ENCODE results near the gene NCS1. TPM values are rescaled to one million over a fixed set of nuclear protein-coding genes. Genes with fewer than 3 reads are reported as not detected.

The NCS1 gene
- total RNA-seq, 4 donors from 2014 or later = 11.6 to 32.5 (median 24.3) TPM

- no peak for DNase-seq (ENCODE audit: low spot score in 2 of 2)
- no peaks in the 10 kb centered on the region for H3K9me3 ChIP-seq
- H3K27ac ChIP-seq = no peak overlapping the region
- no peak for TF ChIP-seq POLR2AphosphoS5 (IDR thresholded peaks at IDR 0.05)
- TF ChIP-seq CTCF (IDR thresholded peaks at IDR 0.05) = no peak
- no peak for TF ChIP-seq EP300 (IDR thresholded peaks at IDR 0.05)
- no peak for TF ChIP-seq POLR2A (IDR thresholded peaks at IDR 0.05)
- H3K36me3 ChIP-seq = peaks cover 9% of the 10 kb centered on the region
- H3K27me3 ChIP-seq = no peaks in the 10 kb centered on the region
- 83% methylated on average over 2 of the region's 2 CpGs for WGBS
- peaks cover 23% of the 10 kb centered on the region for H3K4me1 ChIP-seq
- H3K4me3 ChIP-seq = no peak overlapping the region
Observed at GRCh38 chr9:130179331-130179907, 7.2 kb downstream of the NCS1 start.

GRCh38 chr9:130180516-130180915 is 8.3 kb downstream of the NCS1 start:
- no peak for TF ChIP-seq EP300 (IDR thresholded peaks at IDR 0.05)
- no peak for TF ChIP-seq POLR2AphosphoS5 (IDR thresholded peaks at IDR 0.05)
- no peak for TF ChIP-seq POLR2A (IDR thresholded peaks at IDR 0.05)
- no peak for TF ChIP-seq CTCF (IDR thresholded peaks at IDR 0.05)
- Histone ChIP-seq H3K4me1 (peaks cover 23% of the 10 kb centered on the region), H3K27me3 (no peaks in the 10 kb centered on the region), H3K9me3 (no peaks in the 10 kb centered on the region), H3K4me3 (no peak overlapping the region), H3K36me3 (peaks cover 9% of the 10 kb centered on the region), H3K27ac (no peak overlapping the region)
- 92% methylated on average over 11 of the region's 12 CpGs for WGBS
- no peak for DNase-seq (ENCODE audit: low spot score in 2 of 2)

GRCh38 chr9:130181678-130182380 is 9.6 kb downstream of the NCS1 start:
- DNase-seq (ENCODE audit: low spot score in 2 of 2) = no peak
- H3K27me3 ChIP-seq = no peaks in the 10 kb centered on the region
- no peaks in the 10 kb centered on the region for H3K9me3 ChIP-seq
- WGBS = 55% methylated on average over 23 of the region's 33 CpGs
- peaks cover 33% of the 10 kb centered on the region for H3K4me1 ChIP-seq
- H3K4me3 ChIP-seq = no peak overlapping the region
- peaks cover 3% of the 10 kb centered on the region for H3K36me3 ChIP-seq
- no peak overlapping the region for H3K27ac ChIP-seq
- no peak for TF ChIP-seq POLR2A (IDR thresholded peaks at IDR 0.05)
- no peak for TF ChIP-seq CTCF (IDR thresholded peaks at IDR 0.05)
- TF ChIP-seq POLR2AphosphoS5 (IDR thresholded peaks at IDR 0.05) = no peak
- TF ChIP-seq EP300 (IDR thresholded peaks at IDR 0.05) = no peak

- Histone ChIP-seq H3K27ac (no peak overlapping the region), H3K9me3 (no peaks in the 10 kb centered on the region), H3K27me3 (no peaks in the 10 kb centered on the region), H3K4me3 (no peak overlapping the region), H3K4me1 (peaks cover 38% of the 10 kb centered on the region), H3K36me3 (no peaks in the 10 kb centered on the region)
- TF ChIP-seq POLR2A (IDR thresholded peaks at IDR 0.05) (no peak), EP300 (IDR thresholded peaks at IDR 0.05) (no peak), CTCF (IDR thresholded peaks at IDR 0.05) (no peak), POLR2AphosphoS5 (IDR thresholded peaks at IDR 0.05) (no peak)
- 88% methylated on average over 3 of the region's 17 CpGs for WGBS
- DNase-seq (ENCODE audit: low spot score in 2 of 2) = no peak
Observed at GRCh38 chr9:130182381-130182909, 10.2 kb downstream of the NCS1 start.

- no peaks in the 10 kb centered on the region for H3K27me3 ChIP-seq
- WGBS = 39% methylated on average over 7 of the region's 7 CpGs
- no peak overlapping the region for H3K27ac ChIP-seq
- TF ChIP-seq POLR2AphosphoS5 (IDR thresholded peaks at IDR 0.05) (no peak), POLR2A (IDR thresholded peaks at IDR 0.05) (no peak), CTCF (IDR thresholded peaks at IDR 0.05) (no peak), EP300 (IDR thresholded peaks at IDR 0.05) (no peak)
- no peaks in the 10 kb centered on the region for H3K9me3 ChIP-seq
- DNase-seq (ENCODE audit: low spot score in 2 of 2) = no peak
- H3K4me1 ChIP-seq = peaks cover 45% of the 10 kb centered on the region
- H3K36me3 ChIP-seq = no peaks in the 10 kb centered on the region
- no peak overlapping the region for H3K4me3 ChIP-seq
Observed at GRCh38 chr9:130183133-130183762, 11.0 kb downstream of the NCS1 start.
